CMK (cell line): ENCODE results near the gene MRM3.
"Not testable (repeated sequence)": the region's sequence is repeated elsewhere in the genome, so short reads cannot be mapped to it uniquely, and the experiment has no call there.

Experiments used
- DNase-seq: peaks from one replicate; pipeline ENCODE4 v3.0.0-alpha.2; 2010; ENCODE audit warnings: low read depth

Gene MRM3

GRCh38 chr17:755319-755961 lies 26.7 kb upstream of the MRM3 start:
- DNase-seq = not testable (repeated sequence)

DNA sequence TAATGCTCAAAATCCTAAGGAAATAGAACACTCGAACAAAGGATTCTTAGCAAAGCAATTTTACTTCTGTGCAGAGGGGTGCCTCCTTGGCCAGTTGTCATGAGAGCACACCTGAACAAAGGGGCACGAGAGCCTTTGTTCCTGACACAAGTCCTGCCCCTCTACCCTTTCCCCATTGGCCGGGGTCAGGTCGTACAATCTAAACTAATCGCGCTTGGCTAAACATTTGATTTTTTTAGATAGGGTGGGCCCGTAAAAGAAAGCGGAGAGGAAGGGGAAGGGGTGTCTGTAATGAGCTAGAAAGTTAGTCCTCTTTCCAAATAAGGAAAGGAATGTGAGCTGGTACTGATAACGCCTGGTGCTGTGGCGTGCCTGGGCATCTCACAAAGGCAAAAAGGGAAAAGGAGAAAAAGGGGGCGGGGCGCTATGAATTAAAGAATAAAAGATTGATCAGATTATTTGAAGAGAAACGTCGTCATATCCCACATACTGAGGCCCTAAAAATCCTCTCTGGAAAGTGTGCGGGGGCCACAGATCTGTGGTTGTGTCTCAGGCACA lies 26.1 kb upstream of the MRM3 start:
- DNase-seq = not testable (repeated sequence)

DNA sequence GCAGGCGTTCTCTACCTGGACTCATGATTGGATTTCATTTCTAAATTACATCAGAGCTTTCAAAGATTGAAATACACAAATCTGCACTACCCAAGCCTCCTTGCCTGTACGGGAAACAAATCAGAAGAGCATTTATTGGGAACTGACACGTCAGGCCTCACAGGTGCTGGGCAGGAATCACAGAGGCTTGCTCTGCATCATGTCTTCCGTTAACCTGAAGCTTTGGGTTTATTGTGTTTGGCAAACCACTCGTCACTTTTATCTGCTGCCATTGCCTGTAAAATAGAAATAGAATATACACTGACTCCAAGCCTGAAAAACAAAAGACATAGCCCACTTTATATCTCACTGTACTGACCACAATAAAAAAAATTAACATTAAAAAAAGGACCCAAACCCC lies 22.2 kb upstream of the MRM3 start:
- DNase-seq = no peak

DNA sequence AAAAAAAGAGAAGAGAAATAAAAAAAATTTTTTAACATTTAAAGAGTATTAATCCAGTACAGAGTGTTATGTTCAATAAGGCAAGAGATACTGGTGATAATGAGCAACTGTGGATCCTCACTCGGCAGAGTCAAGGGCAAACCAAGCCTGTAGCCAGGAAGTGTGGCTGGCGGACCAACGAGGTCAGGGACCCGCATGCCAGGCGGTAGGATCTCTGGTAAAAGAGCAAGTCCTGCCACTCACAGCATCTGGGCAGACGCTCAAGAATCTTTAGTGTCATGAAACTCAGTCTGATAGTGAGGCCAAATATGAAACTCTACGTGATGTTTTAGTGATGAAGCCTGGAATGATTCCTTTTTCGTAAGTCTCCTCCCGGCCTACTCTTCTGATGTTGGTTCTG lies 21.8 kb upstream of the MRM3 start:
- no peak for DNase-seq

GRCh38 chr17:767076-767475 lies 15.1 kb upstream of the MRM3 start:
- DNase-seq = no peak

- DNase-seq = no peak
Measured at GRCh38 chr17:773016-773415, 9.1 kb upstream of the MRM3 start.

- no peak for DNase-seq
Measured at GRCh38 chr17:773467-774312, 8.5 kb upstream of the MRM3 start.

DNA sequence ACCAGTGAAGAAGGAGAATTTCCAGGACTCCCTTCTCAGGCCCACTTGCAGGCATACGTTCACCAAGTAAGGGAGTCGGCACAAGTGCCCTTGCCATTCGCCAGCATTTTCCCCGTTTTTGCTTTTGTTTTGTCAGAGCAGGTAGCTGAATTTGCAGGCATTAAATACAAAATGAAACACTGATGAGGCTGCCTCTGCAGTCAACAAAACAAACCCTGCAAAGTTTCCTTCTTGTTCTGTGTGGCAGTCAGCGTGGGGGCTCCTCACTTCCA lies 7.9 kb upstream of the MRM3 start:
- no peak for DNase-seq

- DNase-seq = no peak
Measured at GRCh38 chr17:778096-778495, 4.1 kb upstream of the MRM3 start.

GRCh38 chr17:784143-784542 lies 2.0 kb downstream of the MRM3 start:
- no peak for DNase-seq

GRCh38 chr17:785901-786300 lies 3.7 kb downstream of the MRM3 start:
- DNase-seq = not testable (repeated sequence)

- no peak for DNase-seq
Measured at GRCh38 chr17:787641-788221, 5.6 kb downstream of the MRM3 start.

DNA sequence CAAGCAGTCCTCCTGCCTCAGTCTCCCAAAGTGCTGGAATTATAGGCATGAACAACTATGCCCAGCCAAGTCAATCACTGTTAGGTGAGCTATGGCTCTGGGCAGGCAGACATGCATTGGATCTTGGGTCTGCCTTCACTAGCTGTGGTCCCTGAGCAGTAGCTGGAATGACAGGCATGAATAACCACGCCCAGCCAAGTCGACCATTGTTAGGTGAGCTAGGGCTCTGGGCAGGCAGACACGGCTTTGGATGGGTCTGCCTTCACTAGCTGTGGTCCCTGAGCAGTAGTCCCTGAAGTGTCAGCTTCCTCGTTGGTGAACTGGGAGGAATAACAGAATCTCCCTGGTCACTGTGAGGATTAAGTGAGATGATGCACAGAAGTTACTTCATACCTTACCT lies 6.4 kb downstream of the MRM3 start:
- DNase-seq = no peak

GRCh38 chr17:789160-789840 lies 7.1 kb downstream of the MRM3 start:
- DNase-seq = no peak

DNA sequence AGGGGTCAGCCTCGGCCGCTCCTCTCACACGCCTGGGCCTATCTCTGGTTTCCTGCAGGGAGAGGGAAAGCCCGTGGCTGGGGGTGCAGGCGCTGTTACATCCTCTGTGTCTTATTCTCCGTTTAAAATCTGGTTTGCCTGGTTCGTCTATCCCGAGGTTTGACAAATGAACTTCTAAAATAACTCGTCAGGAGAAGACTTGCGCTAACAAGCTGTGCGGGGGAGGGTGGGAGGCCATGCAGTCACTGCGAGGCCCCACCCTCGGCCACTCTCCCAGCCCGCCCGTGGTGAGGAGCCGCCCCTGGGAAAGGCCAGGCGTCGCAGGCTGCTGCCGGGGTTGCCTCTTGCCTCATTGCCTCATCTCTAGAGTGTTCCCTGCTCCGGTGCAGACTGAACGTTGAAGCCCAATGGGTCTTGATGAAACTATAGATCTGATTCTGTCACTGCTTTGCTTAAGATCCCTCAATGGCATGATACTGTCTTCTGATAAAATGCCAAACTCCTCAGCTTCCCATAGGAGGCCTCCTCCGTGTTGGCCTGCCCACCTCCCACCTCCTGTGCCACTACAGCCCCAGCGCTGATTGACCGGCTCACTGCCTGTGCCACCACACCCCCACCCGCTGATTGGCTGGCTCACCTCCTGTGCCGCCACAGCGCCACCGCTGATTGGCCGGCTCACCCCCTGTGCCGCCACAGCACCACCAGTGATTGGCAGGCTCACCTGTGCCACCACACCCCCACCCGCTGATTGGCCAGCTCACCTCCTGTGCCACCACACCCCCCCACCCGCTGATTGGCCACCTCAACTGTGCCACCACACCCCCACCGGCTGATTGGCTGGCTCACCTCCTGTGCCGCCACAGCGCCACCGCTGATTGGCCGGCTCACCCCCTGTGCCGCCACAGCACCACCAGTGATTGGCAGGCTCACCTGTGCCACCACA lies 8.0 kb downstream of the MRM3 start:
- DNase-seq = not testable (repeated sequence)

GRCh38 chr17:790874-791247 lies 8.7 kb downstream of the MRM3 start:
- DNase-seq = not testable (repeated sequence)

- no peak for DNase-seq
Measured at GRCh38 chr17:791829-792228, 9.7 kb downstream of the MRM3 start.

DNA sequence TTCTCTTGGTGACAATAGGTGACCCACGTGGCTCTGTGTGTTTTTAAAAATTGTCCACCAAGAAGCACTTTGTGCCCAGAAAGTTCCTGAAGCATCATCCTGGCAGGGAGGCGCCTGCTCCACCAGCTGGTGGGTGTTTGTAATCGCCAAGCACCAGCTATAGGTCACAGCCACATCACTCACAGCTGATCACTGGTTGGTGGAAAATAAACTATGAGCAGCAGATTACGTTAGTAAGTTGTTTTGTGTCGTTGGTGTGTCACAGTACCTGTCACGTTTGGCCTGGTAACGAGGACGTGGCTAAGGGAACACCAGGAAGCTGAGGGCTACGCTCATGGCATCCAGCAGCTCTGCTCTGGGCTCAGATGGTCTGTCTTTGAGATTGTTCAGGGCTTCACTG lies 10.1 kb downstream of the MRM3 start:
- DNase-seq = no peak

DNA sequence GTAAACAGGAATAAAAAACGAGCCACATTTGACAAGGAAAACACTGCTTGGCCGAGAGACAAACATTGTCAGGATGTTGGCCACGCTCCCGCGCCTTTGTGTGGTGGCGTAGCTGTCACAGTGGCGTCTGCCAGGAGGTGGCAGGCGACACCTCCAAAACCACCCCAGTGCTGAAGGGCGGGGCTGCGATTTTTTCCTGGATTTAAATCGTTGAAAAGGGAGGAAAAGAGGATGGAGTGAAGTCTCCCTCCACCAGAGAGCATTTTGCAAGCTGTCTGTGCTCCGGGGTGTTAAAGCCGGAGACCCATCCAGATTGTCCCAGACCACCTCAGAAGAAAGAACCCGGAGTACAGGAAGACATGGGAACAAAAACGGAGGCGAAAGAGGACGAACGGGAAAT lies 12.7 kb downstream of the MRM3 start:
- DNase-seq = no peak

DNA sequence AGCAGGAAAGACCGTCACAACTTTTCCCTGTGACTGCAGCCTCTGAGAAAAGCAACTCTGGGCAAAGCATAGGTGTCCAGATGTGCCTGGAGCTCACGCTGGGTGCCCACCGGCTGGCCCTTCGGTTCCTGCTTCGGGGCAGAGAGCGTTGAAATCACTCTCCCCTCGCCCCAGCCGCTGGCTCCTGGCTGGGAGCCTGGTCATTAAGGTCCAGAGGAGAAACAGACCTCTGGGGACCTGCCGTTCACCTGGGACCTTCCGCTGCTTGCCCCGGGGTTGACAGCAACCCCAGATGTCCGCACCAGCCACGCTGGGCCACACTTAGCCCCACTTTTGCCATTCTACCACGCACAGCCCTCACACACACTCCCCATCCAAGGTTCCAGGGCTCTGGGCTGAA lies 13.1 kb downstream of the MRM3 start:
- DNase-seq = no peak

GRCh38 chr17:795721-796120 lies 13.6 kb downstream of the MRM3 start:
- DNase-seq = no peak

DNA sequence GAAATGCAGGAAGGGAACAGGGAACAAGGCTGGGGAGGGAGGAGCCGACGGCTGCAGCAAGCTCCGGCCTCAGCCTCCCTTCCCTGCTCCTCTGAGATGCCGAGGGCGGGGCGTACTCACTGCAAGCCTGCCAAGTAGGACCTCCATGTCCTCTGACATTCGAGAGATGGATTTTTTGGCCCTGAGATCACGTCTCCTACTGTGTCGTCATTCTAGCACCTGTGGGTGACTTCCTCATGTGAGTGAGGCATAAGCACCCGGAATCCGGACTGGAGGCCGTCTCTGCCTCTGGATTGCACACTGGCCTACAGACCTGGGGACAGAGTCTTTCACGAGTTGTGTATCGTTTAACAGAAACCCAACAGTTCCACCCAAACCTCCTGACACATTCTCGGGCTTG lies 14.5 kb downstream of the MRM3 start:
- no peak for DNase-seq
